Measurements from ENCODE around the gene RNF113B. TPM values are rescaled to one million over a fixed set of nuclear protein-coding genes. Genes with fewer than 3 reads are reported as not detected.

The RNF113B gene
- total RNA-seq, 2 donors from 2014 or later, result not detected

DNA sequence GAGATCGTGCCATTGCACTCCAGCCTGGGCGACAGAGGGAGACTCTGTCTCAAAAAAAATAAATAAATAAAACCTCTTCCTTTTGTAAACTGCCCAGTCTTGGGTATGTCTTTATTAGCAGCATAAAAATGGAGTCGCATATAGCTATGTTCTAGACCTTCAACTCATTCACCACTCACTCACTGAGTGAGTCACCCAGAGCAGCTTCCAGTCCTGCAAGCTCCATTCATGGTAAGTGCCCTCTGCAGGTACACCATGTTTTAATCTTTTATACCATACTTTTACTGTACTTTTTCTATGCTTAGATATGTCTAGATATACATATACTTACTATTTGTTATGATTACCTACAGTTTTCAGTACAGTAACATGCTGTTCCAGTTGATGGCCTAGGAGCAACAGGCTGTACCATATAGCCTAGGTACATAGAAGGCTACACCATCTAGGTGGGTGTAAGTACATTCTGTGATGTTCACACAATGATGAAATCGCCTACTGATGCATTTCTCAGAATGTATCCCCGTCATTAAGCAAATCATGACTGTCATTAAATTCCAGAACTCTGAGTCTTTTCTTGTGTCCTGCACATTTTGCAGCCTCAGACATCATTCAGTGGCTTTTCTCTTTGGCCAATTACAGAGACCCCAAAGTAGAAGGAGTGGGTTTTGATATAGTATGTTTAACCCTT lies 47.9 kb downstream of the RNF113B start:
- H3K36me3 Mint-ChIP-seq (ENCODE audit: low read depth), result no peaks in the 10 kb centered on the region
- no peaks in the 10 kb centered on the region for H3K4me1 Mint-ChIP-seq
- H3K27me3 Mint-ChIP-seq, result peaks cover 34% of the 10 kb centered on the region
- no peak overlapping the region for H3K27ac Mint-ChIP-seq
- no peaks in the 10 kb centered on the region for H3K9me3 ChIP-seq (ENCODE audit: control insufficient read depth, low read length, poor library complexity, severe bottlenecking)
- H3K4me3 Mint-ChIP-seq, result no peak overlapping the region
- DNase-seq (no peak), ATAC-seq (no peak)

Other genes with a start within 250 kb of the RNF113B start
- gene IPO5, start 223.6 kb downstream of the RNF113B start, total RNA-seq, result 10 to 100 TPM; 68.5 to 90.2 TPM
- gene FARP1, start 34.2 kb downstream of the RNF113B start, total RNA-seq, result under 1 TPM; 0.76 to 0.87 TPM